Measurements from ENCODE around the gene TTLL7. TPM values are rescaled to one million over a fixed set of nuclear protein-coding genes. Genes with fewer than 3 reads are reported as not detected.

Gene TTLL7
- total RNA-seq, 2 donors from 2014 or later, result 25.7 to 29.0 TPM

DNA sequence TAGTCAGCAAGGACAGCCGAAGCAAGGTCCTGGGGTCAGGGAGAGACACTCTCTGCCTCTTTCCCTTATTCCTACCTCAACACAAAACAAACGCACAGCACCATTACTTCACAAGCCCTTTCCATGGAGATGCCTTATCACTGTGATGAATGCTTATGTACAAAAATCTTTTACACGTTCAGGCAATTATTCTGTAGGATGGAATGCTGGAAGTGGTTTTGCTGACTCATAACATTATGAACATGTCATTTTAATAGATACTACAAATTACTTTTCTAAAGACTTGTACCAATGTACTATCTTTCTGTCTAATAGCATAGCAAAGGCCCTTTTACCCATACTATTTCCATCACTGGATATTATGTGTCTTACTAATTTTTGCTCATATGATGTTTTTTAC is 98.4 kb downstream of the TTLL7 start:
- intact Hi-C loops (cut with DNase I), result no loop called here
- no peaks in the 10 kb centered on the region for H3K36me3 ChIP-seq (replicated peaks in 1 of 2; ENCODE audit: insufficient read depth in 1 of 2, low read depth in 2 of 2)
- no peak for ATAC-seq
- H3K4me3 ChIP-seq, result no peak overlapping the region
- TF ChIP-seq, protein P1, sequence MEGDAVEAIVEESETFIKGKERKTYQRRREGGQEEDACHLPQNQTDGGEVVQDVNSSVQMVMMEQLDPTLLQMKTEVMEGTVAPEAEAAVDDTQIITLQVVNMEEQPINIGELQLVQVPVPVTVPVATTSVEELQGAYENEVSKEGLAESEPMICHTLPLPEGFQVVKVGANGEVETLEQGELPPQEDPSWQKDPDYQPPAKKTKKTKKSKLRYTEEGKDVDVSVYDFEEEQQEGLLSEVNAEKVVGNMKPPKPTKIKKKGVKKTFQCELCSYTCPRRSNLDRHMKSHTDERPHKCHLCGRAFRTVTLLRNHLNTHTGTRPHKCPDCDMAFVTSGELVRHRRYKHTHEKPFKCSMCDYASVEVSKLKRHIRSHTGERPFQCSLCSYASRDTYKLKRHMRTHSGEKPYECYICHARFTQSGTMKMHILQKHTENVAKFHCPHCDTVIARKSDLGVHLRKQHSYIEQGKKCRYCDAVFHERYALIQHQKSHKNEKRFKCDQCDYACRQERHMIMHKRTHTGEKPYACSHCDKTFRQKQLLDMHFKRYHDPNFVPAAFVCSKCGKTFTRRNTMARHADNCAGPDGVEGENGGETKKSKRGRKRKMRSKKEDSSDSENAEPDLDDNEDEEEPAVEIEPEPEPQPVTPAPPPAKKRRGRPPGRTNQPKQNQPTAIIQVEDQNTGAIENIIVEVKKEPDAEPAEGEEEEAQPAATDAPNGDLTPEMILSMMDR (IDR thresholded peaks at IDR 0.05), result no peak
- TF ChIP-seq POLR2A (IDR thresholded peaks at IDR 0.05), result no peak
- H3K27me3 ChIP-seq, result no peaks in the 10 kb centered on the region
- H3K4me1 ChIP-seq, result peaks cover 21% of the 10 kb centered on the region
- H3K9me3 ChIP-seq, result no peaks in the 10 kb centered on the region
- DNase-seq, result no peak
- 72 to 79% methylated on average over 3 of the region's 3 CpGs for WGBS, 2 donors
- H3K27ac ChIP-seq, result no peak overlapping the region

DNA sequence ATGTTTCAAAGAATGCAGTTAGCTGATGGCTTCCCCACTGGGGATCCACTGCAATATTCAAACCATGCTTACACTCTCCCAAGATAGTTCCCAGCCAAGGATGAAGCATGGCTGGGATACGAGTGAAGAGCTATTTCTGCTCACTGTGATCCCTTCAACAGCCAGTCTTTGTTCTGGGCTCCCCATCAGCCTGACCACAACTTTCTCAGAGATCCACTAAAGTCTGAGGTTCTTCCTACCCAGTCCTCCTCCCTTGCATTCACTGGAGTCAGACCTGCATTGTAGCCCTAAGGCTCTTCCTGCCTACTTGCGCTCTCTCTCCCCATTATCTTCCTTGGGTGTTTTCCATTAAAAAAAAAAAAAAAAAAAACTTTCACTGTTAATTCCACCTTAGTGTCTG is 101.4 kb downstream of the TTLL7 start:
- no peak for ATAC-seq
- Histone ChIP-seq H3K9me3 (no peaks in the 10 kb centered on the region), H3K4me3 (no peak overlapping the region), H3K27me3 (no peaks in the 10 kb centered on the region), H3K4me1 (peaks cover 20% of the 10 kb centered on the region), H3K36me3 (replicated peaks in 1 of 2; ENCODE audit: insufficient read depth in 1 of 2, low read depth in 2 of 2) (no peaks in the 10 kb centered on the region), H3K27ac (no peak overlapping the region)
- TF ChIP-seq, protein P1 (IDR thresholded peaks at IDR 0.05), result no peak
- no peak for TF ChIP-seq POLR2A (IDR thresholded peaks at IDR 0.05)
- no peak for DNase-seq
- 99 to 100% methylated on average over 2 of the region's 2 CpGs for WGBS, 2 donors
- intact Hi-C loops (cut with DNase I), result no loop called here

DNA sequence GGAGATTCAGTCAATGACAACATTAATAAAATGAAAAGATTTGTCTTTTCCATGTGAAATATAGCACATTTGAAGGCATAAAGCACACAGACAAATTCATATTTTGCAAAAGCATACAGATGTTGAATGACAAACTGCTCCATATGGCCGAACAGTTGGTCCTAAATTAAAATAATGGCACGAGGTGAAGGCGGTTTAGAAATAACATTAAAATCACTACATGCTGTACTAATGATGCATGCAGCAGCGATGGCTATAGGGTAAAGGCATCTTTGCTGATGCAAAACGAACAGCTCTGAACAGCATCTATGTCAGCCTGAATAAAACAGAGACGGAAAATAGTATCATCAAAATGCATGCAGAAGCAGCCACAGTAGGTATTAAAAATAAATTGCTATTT is 102.6 kb downstream of the TTLL7 start:
- Histone ChIP-seq H3K4me1 (peaks cover 8% of the 10 kb centered on the region), H3K9me3 (no peaks in the 10 kb centered on the region), H3K27ac (no peak overlapping the region), H3K27me3 (no peaks in the 10 kb centered on the region), H3K36me3 (replicated peaks in 1 of 2; ENCODE audit: insufficient read depth in 1 of 2, low read depth in 2 of 2) (no peaks in the 10 kb centered on the region), H3K4me3 (no peak overlapping the region)
- TF ChIP-seq, protein P1 (IDR thresholded peaks at IDR 0.05), result no peak
- TF ChIP-seq POLR2A (IDR thresholded peaks at IDR 0.05), result no peak
- no peak for DNase-seq
- ATAC-seq, result no peak
- WGBS, 2 donors, result 92 to 96% methylated on average over 6 of the region's 6 CpGs
- intact Hi-C loops (cut with DNase I), result no loop called here

DNA sequence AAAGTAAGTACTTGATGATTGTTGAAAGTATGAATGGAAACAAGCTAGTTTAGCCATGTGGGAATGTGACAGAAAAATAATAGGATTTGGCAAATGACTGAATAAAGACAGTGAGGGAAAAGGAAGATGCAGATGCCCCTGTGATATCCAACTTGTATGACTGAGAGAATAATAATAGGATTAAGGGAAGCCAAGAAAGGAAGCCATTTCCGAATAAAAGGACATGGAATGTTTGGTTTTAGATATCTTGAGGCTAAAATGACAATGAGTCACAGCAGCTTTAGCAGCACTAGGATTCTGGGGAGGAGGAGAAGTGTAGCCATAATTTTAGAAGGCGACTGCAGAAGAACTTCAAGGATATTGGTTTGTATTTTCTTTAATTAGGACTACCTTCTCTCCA is 109.2 kb downstream of the TTLL7 start:
- TF ChIP-seq POLR2A (IDR thresholded peaks at IDR 0.05), result no peak
- TF ChIP-seq, protein P1 (IDR thresholded peaks at IDR 0.05), result no peak
- DNase-seq, result no peak
- intact Hi-C loops (cut with DNase I), result no loop called here
- ATAC-seq, result no peak
- no peak overlapping the region for H3K4me3 ChIP-seq
- H3K9me3 ChIP-seq, result no peaks in the 10 kb centered on the region
- no peaks in the 10 kb centered on the region for H3K27me3 ChIP-seq
- no peaks in the 10 kb centered on the region for H3K36me3 ChIP-seq (replicated peaks in 1 of 2; ENCODE audit: insufficient read depth in 1 of 2, low read depth in 2 of 2)
- H3K27ac ChIP-seq, result no peak overlapping the region
- no peaks in the 10 kb centered on the region for H3K4me1 ChIP-seq
- WGBS, 2 donors, result 83 to 89% methylated on average over 2 of the region's 2 CpGs

DNA sequence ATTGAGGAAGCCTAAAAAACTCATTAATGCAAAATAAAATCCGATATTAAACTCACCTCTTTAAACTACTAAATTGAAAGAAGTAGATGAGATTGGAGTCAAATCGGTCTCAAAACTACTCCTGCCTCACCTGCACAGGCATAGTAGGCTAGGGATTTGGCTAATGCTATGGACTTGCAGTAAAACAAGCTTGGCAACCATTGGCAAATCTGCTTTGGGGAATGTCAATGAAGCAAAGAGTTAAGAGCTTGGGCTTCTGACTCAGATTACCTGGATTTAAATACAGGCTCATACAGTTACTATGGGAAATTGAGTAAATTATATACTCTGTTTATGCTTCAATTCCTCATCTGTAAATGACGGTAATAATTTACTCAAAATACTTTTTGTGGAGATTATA is 111.4 kb downstream of the TTLL7 start:
- Histone ChIP-seq H3K36me3 (replicated peaks in 1 of 2; ENCODE audit: insufficient read depth in 1 of 2, low read depth in 2 of 2) (no peaks in the 10 kb centered on the region), H3K27me3 (no peaks in the 10 kb centered on the region), H3K9me3 (no peaks in the 10 kb centered on the region), H3K4me3 (no peak overlapping the region), H3K27ac (no peak overlapping the region), H3K4me1 (no peaks in the 10 kb centered on the region)
- intact Hi-C loops (cut with DNase I), result no loop called here
- 87 to 92% methylated on average over 3 of the region's 3 CpGs for WGBS, 2 donors
- DNase-seq (no peak), ATAC-seq (no peak)
- no peak for TF ChIP-seq POLR2A (IDR thresholded peaks at IDR 0.05)
- TF ChIP-seq, protein P1 (IDR thresholded peaks at IDR 0.05), result no peak
